OCI-LY7 (cell line): Measurements from ENCODE around the gene VSTM2A.

Experiments used
- EZH2phosphoT487 ChIP-seq: fragments of 200-600 bp; sonication (generic); IDR thresholded peaks from 2 replicates; pipeline ENCODE4 v1.6.1; 2018; ENCODE audit warnings: low read depth, borderline replicate concordance, mild to moderate bottlenecking, mixed run types, antibody characterized with exemption, low read length, moderate library complexity, mixed read lengths
- TF ChIP-seq, protein P1 (sequence below): fragments of 200-600 bp; sonication (generic); conservative IDR thresholded peaks from 2 replicates; pipeline ENCODE4 v1.5.1; 2014; ENCODE audit warnings: mild to moderate bottlenecking, antibody characterized with exemption, low read length, moderate library complexity, mixed read lengths

DNA sequence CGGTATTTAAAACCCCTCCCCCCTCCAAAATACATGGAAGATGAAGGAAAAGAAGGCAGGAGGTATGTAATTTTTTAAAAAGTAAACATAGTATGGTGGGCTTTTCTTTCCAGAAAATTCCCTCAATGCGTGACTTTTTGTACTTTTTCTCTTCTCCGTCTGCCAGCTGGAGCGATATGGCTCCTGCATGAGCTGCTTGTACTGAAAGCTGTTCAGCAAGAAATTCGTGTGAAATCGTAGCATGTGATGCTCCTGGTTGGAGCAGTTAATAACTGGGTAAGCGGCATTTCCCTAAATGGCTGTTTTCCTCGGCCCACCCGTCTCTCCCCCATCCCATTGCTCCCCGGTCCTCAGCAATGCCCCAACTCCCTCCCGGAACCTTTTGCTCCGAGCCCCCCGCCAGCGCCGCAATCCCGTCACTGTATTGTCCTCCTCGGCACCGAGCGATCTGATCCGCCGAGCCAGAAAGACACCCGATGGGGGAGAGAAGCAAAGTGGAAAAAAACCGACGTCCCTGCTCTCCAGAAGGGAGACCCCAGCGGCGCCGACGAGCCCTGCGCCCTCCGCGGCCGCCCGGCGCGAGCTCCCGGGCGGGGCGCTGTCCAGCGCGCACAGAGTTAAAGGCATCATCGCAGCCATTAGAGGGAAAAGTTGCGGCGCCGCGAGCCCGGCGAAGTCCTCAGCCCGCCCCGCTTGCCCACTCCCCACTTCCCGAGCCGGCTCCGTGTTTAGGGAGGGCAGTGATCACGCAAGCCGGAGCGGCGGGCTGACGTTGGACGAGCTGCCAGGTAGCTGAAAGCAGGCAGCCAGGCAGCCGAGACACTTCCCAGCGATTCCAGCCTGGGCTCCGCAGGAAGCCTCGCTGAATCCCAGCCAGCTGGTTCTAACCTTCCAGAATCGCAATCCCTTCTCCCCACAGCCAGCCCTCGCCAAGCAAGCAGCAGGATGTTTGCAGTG lies at the start of gene VSTM2A:
- TF ChIP-seq, protein P1, sequence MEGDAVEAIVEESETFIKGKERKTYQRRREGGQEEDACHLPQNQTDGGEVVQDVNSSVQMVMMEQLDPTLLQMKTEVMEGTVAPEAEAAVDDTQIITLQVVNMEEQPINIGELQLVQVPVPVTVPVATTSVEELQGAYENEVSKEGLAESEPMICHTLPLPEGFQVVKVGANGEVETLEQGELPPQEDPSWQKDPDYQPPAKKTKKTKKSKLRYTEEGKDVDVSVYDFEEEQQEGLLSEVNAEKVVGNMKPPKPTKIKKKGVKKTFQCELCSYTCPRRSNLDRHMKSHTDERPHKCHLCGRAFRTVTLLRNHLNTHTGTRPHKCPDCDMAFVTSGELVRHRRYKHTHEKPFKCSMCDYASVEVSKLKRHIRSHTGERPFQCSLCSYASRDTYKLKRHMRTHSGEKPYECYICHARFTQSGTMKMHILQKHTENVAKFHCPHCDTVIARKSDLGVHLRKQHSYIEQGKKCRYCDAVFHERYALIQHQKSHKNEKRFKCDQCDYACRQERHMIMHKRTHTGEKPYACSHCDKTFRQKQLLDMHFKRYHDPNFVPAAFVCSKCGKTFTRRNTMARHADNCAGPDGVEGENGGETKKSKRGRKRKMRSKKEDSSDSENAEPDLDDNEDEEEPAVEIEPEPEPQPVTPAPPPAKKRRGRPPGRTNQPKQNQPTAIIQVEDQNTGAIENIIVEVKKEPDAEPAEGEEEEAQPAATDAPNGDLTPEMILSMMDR: no peak
- TF ChIP-seq EZH2phosphoT487: no peak
